Right ventricle myocardium inferior (tissue), 1 donor: ENCODE data around the gene MGAM2. TPM values are rescaled to one million over a fixed set of nuclear protein-coding genes. Genes with fewer than 3 reads are reported as not detected.
A peak's percentile ranks its signal among the peaks of the same experiment; 100 is the strongest.
"Not testable (repeated sequence)": the region's sequence is repeated elsewhere in the genome, so short reads cannot be mapped to it uniquely, and the experiment has no call there.

ENCODE experiments used
- ATAC-seq: fragments of 200-7000 bp; cut with Tn5 transposase; one replicate; pipeline ENCODE4 v1.9.1; 2020; ENCODE audit warnings: mild to moderate bottlenecking, moderate library complexity
- DNase-seq: peaks from one replicate; pipeline ENCODE4 v3.0.0; 2021; ENCODE audit errors: missing footprints
- intact Hi-C: fragments of 100-400 bp; cut with DNase I; formaldehyde crosslinking; loops from one replicate; pipeline ENCODE4 v1.11.0; 2022
- long read RNA-seq: library from polyadenylated mRNA; unstranded; transcript quantifications from one replicate; pipeline ENCODE4 v2.0.0, GENCODE V29; 2021
- total RNA-seq: library from RNA; stranded (reverse); fragmentation: NEBNext Ultra II Directional; extraction: Animal tissue kit (Norgen Biotek cat#: 25700); gene quantifications from one replicate; pipeline ENCODE4 v1.2.1, GENCODE V29; 2021
- donor health status: DM: no; HTN: yes; CAD: no; lungs with severe emphysema.

MGAM2 gene
- total RNA-seq = 0.11 TPM
- long read RNA-seq = 0 reads

GRCh38 chr7:142111499-142111898 lies at the start of gene MGAM2:
MGAM2 (plus strand) TSS chr7:142111718; CDS start chr7:142116874, 5,156 bp downstream.
- DNase-seq (no peak), ATAC-seq (no peak)
- intact Hi-C loops = no loop called here

GRCh38 chr7:142063551-142064442 lies 47.7 kb upstream of the MGAM2 start:
- intact Hi-C loops = loop anchor here (2.0 kb wide), 1 partner anchor 35 kb away; no protein-coding TSS in a partner anchor
- DNase-seq (no peak), ATAC-seq (no peak)

GRCh38 chr7:142066536-142066935 lies 45.0 kb upstream of the MGAM2 start:
- DNase-seq = no peak
- ATAC-seq = no peak
- intact Hi-C loops = no loop called here

GRCh38 chr7:142077762-142078161 lies 33.8 kb upstream of the MGAM2 start:
- DNase-seq (no peak), ATAC-seq (no peak)
- intact Hi-C loops = no loop called here

GRCh38 chr7:142083605-142084004 lies 27.9 kb upstream of the MGAM2 start:
- intact Hi-C loops = no loop called here
- no peak for ATAC-seq
- no peak for DNase-seq

- ATAC-seq = no peak
- intact Hi-C loops = no loop called here
- no peak for DNase-seq
These were observed 26.1 kb upstream of the MGAM2 start for GRCh38 chr7:142085428-142085827.

GRCh38 chr7:142088022-142088714 lies 23.4 kb upstream of the MGAM2 start:
- DNase-seq = no peak
- intact Hi-C loops = no loop called here

GRCh38 chr7:142089035-142089434 lies 22.5 kb upstream of the MGAM2 start:
- no peak for DNase-seq
- ATAC-seq = no peak
- intact Hi-C loops = no loop called here

More at GRCh38 chr7:142088022-142088714, 23.4 kb upstream of the MGAM2 start:
- ATAC-seq = no peak

GRCh38 chr7:142091961-142092360 lies 19.6 kb upstream of the MGAM2 start:
- no peak for DNase-seq
- no peak for ATAC-seq
- intact Hi-C loops = no loop called here

GRCh38 chr7:142094861-142095260 lies 16.7 kb upstream of the MGAM2 start:
- ATAC-seq (no peak), DNase-seq (no peak)
- intact Hi-C loops = no loop called here

GRCh38 chr7:142097571-142097970 lies 13.9 kb upstream of the MGAM2 start:
- intact Hi-C loops = no loop called here

GRCh38 chr7:142098004-142098403 lies 13.5 kb upstream of the MGAM2 start:
- DNase-seq = no peak
- intact Hi-C loops = loop anchor here (2.0 kb wide), 1 partner anchor 33 kb away; no protein-coding TSS in a partner anchor
- ATAC-seq = no peak

More at GRCh38 chr7:142097571-142097970, 13.9 kb upstream of the MGAM2 start:
- DNase-seq (no peak), ATAC-seq (no peak)

- intact Hi-C loops = loop anchor here (2.0 kb wide), 1 partner anchor 35 kb away; no protein-coding TSS in a partner anchor
- ATAC-seq = not testable (repeated sequence)
These were observed 12.2 kb upstream of the MGAM2 start for GRCh38 chr7:142099347-142099746.

GRCh38 chr7:142100634-142101033 lies 10.9 kb upstream of the MGAM2 start:
- no peak for DNase-seq
- intact Hi-C loops = no loop called here
- no peak for ATAC-seq

More at GRCh38 chr7:142099347-142099746, 12.2 kb upstream of the MGAM2 start:
- not testable (repeated sequence) for DNase-seq

- ATAC-seq, intact Hi-C loops, DNase-seq: not testable (repeated sequence)
These were observed 9.7 kb upstream of the MGAM2 start for GRCh38 chr7:142101794-142102193.

GRCh38 chr7:142104550-142105527 lies 6.7 kb upstream of the MGAM2 start:
- intact Hi-C loops = no loop called here
- DNase-seq (no peak), ATAC-seq (peak; percentile 60)

- ATAC-seq = no peak
- intact Hi-C loops = no loop called here
- DNase-seq = no peak
These were observed 2.6 kb upstream of the MGAM2 start for GRCh38 chr7:142108728-142109505.

GRCh38 chr7:142110098-142110497 lies 1.4 kb upstream of the MGAM2 start:
- intact Hi-C loops = no loop called here
- no peak for DNase-seq
- no peak for ATAC-seq
